GM19023 (cell line): ENCODE data around the gene UNC79.

Experiments used
- ATAC-seq: cut with Tn5 transposase; IDR thresholded peaks from one replicate; pipeline ENCODE4 v1.9.1; 2021; ENCODE audit warnings: mild to moderate bottlenecking, moderate library complexity; ENCODE audit not compliant: unreplicated experiment

UNC79 gene

GRCh38 chr14:93544212-93544611, 113.5 kb downstream of the UNC79 start:
- no peak for ATAC-seq

- no peak for ATAC-seq
Measured at GRCh38 chr14:93546642-93547041, 115.9 kb downstream of the UNC79 start.

- peak; percentile 85 for ATAC-seq
Measured at GRCh38 chr14:93548102-93548843, 117.5 kb downstream of the UNC79 start.

- ATAC-seq: no peak
Measured at GRCh38 chr14:93549595-93549994, 118.9 kb downstream of the UNC79 start.

GRCh38 chr14:93564918-93565317, 134.2 kb downstream of the UNC79 start:
- ATAC-seq: no peak

GRCh38 chr14:93566065-93566693, 135.4 kb downstream of the UNC79 start:
- ATAC-seq: no peak

GRCh38 chr14:93571275-93571674, 140.5 kb downstream of the UNC79 start:
- ATAC-seq: no peak

- ATAC-seq: no peak
Measured at GRCh38 chr14:93579178-93579577, 148.4 kb downstream of the UNC79 start.

- ATAC-seq: no peak
Measured at GRCh38 chr14:93582516-93582915, 151.8 kb downstream of the UNC79 start.

- no peak for ATAC-seq
Measured at GRCh38 chr14:93587330-93587729, 156.6 kb downstream of the UNC79 start.

GRCh38 chr14:93591506-93591905, 160.8 kb downstream of the UNC79 start:
- no peak for ATAC-seq

GRCh38 chr14:93592786-93593185, 162.0 kb downstream of the UNC79 start:
- no peak for ATAC-seq

- no peak for ATAC-seq
Measured at GRCh38 chr14:93606091-93606490, 175.4 kb downstream of the UNC79 start.

GRCh38 chr14:93619176-93619793, 188.5 kb downstream of the UNC79 start:
- no peak for ATAC-seq

- no peak for ATAC-seq
Measured at GRCh38 chr14:93628048-93628447, 197.3 kb downstream of the UNC79 start.

GRCh38 chr14:93629643-93630042, 198.9 kb downstream of the UNC79 start:
- no peak for ATAC-seq

GRCh38 chr14:93638790-93639189, 208.1 kb downstream of the UNC79 start:
- ATAC-seq: no peak

- ATAC-seq: no peak
Measured at GRCh38 chr14:93643127-93643526, 212.4 kb downstream of the UNC79 start.

- ATAC-seq: no peak
Measured at GRCh38 chr14:93643676-93644075, 212.9 kb downstream of the UNC79 start.

- ATAC-seq: no peak
Measured at GRCh38 chr14:93645200-93645599, 214.5 kb downstream of the UNC79 start.

- ATAC-seq: no peak
Measured at GRCh38 chr14:93648440-93649168, 217.9 kb downstream of the UNC79 start.
